HEK293T (cell line): ENCODE results near the gene PTEN.

ENCODE experiments used
- BHLHE40 ChIP-seq: fragments of 450-650 bp; IDR thresholded peaks from 2 replicates; pipeline ENCODE4 v1.6.1; 2016; ENCODE audit warnings: mild to moderate bottlenecking, moderate library complexity, borderline replicate concordance
- ELF4 ChIP-seq: fragments of 450-650 bp; IDR thresholded peaks from 2 replicates; pipeline ENCODE4 v1.6.1; 2017; ENCODE audit warnings: antibody characterized with exemption
- FOXA1 ChIP-seq: fragments of 450-650 bp; IDR thresholded peaks from 2 replicates; pipeline ENCODE4 v1.6.1; 2016; ENCODE audit warnings: mild to moderate bottlenecking
- SP1 ChIP-seq: fragments of 450-650 bp; IDR thresholded peaks from 2 replicates; pipeline ENCODE4 v1.6.1; 2017
- SUZ12 ChIP-seq: fragments of 450-650 bp; IDR thresholded peaks from 2 replicates; pipeline ENCODE4 v1.6.1; 2016; ENCODE audit warnings: mild to moderate bottlenecking

- TF ChIP-seq BHLHE40 (no peak), SP1 (no peak), FOXA1 (no peak), ELF4 (no peak), SUZ12 (no peak)
Measured at GRCh38 chr10:87978166-87978565, 114.7 kb downstream of the PTEN start.
